Osteocyte (in vitro differentiated cells): ENCODE results near the gene DNAJC4. TPM values are rescaled to one million over a fixed set of nuclear protein-coding genes. Genes with fewer than 3 reads are reported as not detected.
A peak's percentile ranks its signal among the peaks of the same experiment; 100 is the strongest.

ENCODE experiments used
- DNase-seq: peaks from one replicate; pipeline ENCODE4 v3.0.0; 2021; ENCODE audit warnings: mixed read lengths; ENCODE audit not compliant: unreplicated experiment; ENCODE audit errors: extremely low spot score
- H3K27ac Mint-ChIP-seq: one replicate; pipeline ENCODE4 v1.8.0; 2021; ENCODE audit warnings: mild to moderate bottlenecking, mixed read lengths; ENCODE audit not compliant: unreplicated experiment
- H3K27me3 Mint-ChIP-seq: one replicate; pipeline ENCODE4 v1.8.0; 2021; ENCODE audit warnings: mixed read lengths; ENCODE audit not compliant: unreplicated experiment
- H3K36me3 Mint-ChIP-seq: one replicate; pipeline ENCODE4 v1.8.0; 2021; ENCODE audit warnings: mixed read lengths; ENCODE audit not compliant: unreplicated experiment
- H3K4me1 Mint-ChIP-seq: one replicate; pipeline ENCODE4 v1.8.0; 2021; ENCODE audit warnings: mixed read lengths; ENCODE audit not compliant: unreplicated experiment
- H3K4me3 Mint-ChIP-seq: one replicate; pipeline ENCODE4 v1.8.0; 2021; ENCODE audit warnings: mild to moderate bottlenecking, moderate library complexity, mixed read lengths; ENCODE audit not compliant: unreplicated experiment
- H3K9me3 Mint-ChIP-seq: one replicate; pipeline ENCODE4 v1.8.0; 2021; ENCODE audit warnings: mixed read lengths; ENCODE audit not compliant: unreplicated experiment
- total RNA-seq: library from RNA; stranded (reverse); gene quantifications from 2 replicates; pipeline ENCODE4 v1.2.1, GENCODE V29; 2021
- TF ChIP-seq, protein P1 (sequence below): fragments of 200-600 bp; sonication (generic); IDR thresholded peaks from 2 replicates; pipeline ENCODE4 v1.5.0; 2021; ENCODE audit warnings: antibody characterized with exemption, mild to moderate bottlenecking, moderate library complexity

DNAJC4 gene
- total RNA-seq, 1 donor from 2014 or later: 49.9 TPM

DNA sequence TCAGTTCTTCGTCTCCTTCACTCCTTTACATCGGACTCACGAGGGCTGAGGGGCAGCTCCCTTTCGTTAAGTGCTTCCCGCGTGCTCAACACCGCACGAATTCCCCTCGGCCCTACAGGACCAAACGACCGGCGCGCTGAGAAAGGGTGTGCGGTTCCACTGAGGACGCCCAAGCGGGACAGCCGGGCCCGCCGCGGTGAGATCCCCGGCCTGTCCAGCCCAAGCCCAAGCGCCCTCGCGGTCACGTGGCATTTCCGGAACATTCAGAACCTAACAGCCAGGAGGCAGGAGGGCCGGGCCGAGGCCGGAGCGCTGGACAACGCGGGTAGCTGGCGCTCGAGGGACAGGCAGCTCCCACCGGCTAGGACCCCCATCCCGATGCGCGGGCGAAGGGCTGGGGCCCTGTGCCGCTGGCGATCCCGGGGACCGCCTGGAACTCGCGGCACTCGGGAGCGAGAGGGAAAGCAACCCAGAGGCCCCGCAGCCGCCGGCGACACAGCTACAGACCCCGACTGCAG is 45.1 kb upstream of the DNAJC4 start:
- TF ChIP-seq, protein P1, sequence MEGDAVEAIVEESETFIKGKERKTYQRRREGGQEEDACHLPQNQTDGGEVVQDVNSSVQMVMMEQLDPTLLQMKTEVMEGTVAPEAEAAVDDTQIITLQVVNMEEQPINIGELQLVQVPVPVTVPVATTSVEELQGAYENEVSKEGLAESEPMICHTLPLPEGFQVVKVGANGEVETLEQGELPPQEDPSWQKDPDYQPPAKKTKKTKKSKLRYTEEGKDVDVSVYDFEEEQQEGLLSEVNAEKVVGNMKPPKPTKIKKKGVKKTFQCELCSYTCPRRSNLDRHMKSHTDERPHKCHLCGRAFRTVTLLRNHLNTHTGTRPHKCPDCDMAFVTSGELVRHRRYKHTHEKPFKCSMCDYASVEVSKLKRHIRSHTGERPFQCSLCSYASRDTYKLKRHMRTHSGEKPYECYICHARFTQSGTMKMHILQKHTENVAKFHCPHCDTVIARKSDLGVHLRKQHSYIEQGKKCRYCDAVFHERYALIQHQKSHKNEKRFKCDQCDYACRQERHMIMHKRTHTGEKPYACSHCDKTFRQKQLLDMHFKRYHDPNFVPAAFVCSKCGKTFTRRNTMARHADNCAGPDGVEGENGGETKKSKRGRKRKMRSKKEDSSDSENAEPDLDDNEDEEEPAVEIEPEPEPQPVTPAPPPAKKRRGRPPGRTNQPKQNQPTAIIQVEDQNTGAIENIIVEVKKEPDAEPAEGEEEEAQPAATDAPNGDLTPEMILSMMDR: peak; percentile 57
- Mint-ChIP-seq H3K36me3 (no peaks in the 10 kb centered on the region), H3K9me3 (no peaks in the 10 kb centered on the region), H3K27ac (peak overlapping the region; percentile 99), H3K27me3 (no peaks in the 10 kb centered on the region), H3K4me1 (peaks cover 38% of the 10 kb centered on the region), H3K4me3 (peak overlapping the region; percentile 94)
- no peak for DNase-seq

DNA sequence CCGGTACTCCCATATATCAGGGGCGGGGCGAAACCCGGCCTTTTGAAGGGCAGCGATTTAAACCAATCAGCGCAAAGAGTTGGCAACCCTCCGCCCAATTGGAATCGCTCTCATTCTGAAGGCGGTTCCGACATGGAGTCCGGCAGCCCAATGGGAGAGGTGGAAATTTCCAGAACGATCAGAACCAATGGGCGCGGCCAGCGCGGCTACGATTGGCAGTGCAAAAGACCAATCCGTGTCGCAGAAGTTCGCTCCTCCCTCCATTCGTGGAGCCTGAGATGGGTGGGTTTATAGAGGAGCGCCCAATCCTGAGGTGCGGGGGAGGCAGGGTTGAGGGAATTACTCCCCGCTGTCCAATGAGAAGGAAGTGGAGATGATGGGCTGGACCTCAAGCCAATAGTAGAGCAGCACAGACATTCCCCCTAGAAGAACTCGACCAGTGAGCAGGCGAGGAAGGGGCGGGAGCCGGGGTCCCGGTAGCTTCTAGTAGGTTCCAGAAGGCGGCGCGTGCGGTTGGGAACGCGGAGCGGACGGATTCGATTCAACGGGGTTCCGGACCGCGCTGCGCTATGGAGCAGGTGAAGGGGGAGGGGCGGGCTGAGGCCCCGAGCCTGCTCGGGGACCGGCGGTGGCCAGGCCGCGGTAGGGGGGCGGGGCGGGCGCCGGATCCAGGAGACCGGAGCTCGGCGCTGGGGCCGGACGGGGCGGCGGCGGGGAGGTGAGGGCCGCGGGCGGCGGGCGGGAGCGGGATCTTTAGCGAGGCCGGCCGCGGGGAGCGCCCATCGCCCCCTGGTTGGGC is 44.5 kb upstream of the DNAJC4 start, which contains the start of gene STIP1:
Gene STIP1 (plus strand): TSS at position 479 of the 799 bp plus-strand sequence. CDS start 91 bp downstream, at position 570.
- TF ChIP-seq, protein P1: peak; percentile 47
- DNase-seq: peak; percentile 100
- Mint-ChIP-seq H3K27me3 (no peaks in the 10 kb centered on the region), H3K27ac (peak within 1 kb of the TSS; percentile 99), H3K4me3 (peak within 1 kb of the TSS; percentile 94), H3K9me3 (no peaks in the 10 kb centered on the region), H3K36me3 (peaks cover 3% of the 10 kb centered on the region), H3K4me1 (peaks cover 35% of the 10 kb centered on the region)

DNA sequence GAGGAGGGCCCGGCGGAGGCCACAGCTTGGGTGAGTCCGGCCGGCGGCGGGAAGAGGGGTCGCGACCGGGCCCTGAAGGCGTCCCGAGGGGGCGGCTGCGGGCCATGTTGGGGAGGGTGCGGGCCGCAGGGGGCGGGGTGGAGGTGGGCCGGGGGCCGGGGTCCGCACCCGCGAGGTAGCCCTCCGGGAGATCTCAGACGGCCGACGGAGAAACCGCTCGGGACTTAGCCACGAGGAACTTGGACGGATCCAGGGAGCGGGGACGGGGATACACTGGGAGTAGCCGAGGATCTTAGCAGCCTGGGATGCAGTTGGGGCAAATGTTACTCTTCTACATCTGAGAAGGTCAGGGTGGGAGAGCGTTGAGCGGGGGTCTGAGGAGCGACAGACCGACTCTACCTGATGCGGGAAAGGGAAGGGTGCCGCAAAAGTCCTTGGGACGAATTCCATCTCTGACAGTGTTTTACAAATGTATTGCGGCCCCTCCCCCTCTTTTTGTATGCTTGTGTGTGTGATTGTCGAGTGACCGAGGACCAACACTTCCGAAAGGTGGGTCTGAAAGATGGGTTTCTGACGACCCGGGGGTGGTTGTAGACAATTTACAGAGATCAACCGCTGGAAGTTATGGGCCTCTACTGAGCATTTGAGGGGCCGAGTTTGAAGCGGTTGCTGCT is 43.7 kb upstream of the DNAJC4 start:
- H3K4me3 Mint-ChIP-seq: no peak overlapping the region
- peaks cover 27% of the 10 kb centered on the region for H3K4me1 Mint-ChIP-seq
- no peaks in the 10 kb centered on the region for H3K27me3 Mint-ChIP-seq
- H3K27ac Mint-ChIP-seq: no peak overlapping the region
- no peak for DNase-seq
- no peaks in the 10 kb centered on the region for H3K9me3 Mint-ChIP-seq
- peaks cover 3% of the 10 kb centered on the region for H3K36me3 Mint-ChIP-seq
- TF ChIP-seq, protein P1: no peak

DNA sequence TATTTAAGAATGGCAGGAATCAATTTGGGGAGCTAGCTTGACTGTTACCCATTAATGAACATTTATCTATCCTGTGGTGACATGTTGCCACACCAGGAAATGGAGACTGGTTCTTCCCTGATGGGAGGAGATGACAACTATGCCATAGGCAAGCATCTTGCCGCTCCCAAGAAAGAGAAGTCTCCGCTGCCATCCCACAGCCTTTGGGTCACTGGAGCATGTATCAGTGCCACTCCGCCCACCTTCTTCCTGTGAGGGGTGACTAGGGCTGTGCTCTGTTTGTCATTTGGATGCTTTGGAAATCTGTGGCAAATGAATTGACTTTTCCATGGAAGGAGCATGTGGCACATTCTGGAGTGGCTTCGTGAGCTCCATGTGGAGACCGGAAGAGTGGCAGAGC is 37.9 kb upstream of the DNAJC4 start:
- H3K4me1 Mint-ChIP-seq: peaks cover 3% of the 10 kb centered on the region
- H3K4me3 Mint-ChIP-seq: no peak overlapping the region
- H3K9me3 Mint-ChIP-seq: no peaks in the 10 kb centered on the region
- no peaks in the 10 kb centered on the region for H3K27me3 Mint-ChIP-seq
- peaks cover 31% of the 10 kb centered on the region for H3K36me3 Mint-ChIP-seq
- H3K27ac Mint-ChIP-seq: no peak overlapping the region
- no peak for DNase-seq
- TF ChIP-seq, protein P1: no peak

DNA sequence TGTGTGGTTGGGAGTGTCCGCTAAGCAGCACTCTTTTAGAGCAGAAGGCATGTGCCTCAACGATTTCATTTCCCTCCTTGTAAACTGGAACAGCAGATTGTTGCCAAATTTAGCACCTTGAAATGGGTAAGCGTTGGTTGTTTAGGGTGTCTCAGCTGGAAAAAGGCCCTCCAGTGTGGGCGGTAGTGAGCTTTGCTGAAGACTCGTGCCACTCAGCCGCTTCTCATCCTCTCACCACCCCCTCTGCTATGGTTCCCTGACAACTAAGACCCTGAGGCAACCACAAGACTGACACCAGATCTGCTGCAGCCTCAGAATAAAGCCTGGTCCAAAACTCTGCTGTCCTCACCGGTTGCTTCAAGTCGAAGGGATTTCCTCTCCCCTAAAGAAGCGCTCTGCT is 33.7 kb upstream of the DNAJC4 start:
- Mint-ChIP-seq H3K9me3 (no peaks in the 10 kb centered on the region), H3K27me3 (no peaks in the 10 kb centered on the region), H3K4me1 (no peaks in the 10 kb centered on the region), H3K36me3 (peaks cover 51% of the 10 kb centered on the region), H3K27ac (no peak overlapping the region), H3K4me3 (no peak overlapping the region)
- no peak for DNase-seq
- TF ChIP-seq, protein P1: no peak
